Natural killer cell (primary cell): ENCODE data around the gene CTIF. TPM values are rescaled to one million over a fixed set of nuclear protein-coding genes. Genes with fewer than 3 reads are reported as not detected.

ENCODE experiments used
- ATAC-seq, 3 donors: fragments of 150-1000 bp in 2 of 3; fragments of 200-7000 bp in 1 of 3; cut with Tn5 transposase; 1 replicate in 1 of 3; 2 replicates in 2 of 3; pipeline ENCODE4 v1.10.0; 2021; ENCODE audit warnings: mild to moderate bottlenecking in 2 of 3, moderate library complexity in 2 of 3
- DNase-seq, 2 donors: peaks; one replicate each; pipeline versions ENCODE4 v3.0.0 to v3.0.0-alpha.2; 2013 to 2021; ENCODE audit warnings: mixed read lengths in 1 of 2
- H3K27ac ChIP-seq: one replicate; pipeline ENCODE4 v1.5.1; 2013; ENCODE audit warnings: mild to moderate bottlenecking, low read length
- H3K27me3 ChIP-seq: one replicate; pipeline ENCODE4 v1.6.1; 2013; ENCODE audit warnings: low read length; ENCODE audit not compliant: control insufficient read depth, insufficient read depth
- H3K36me3 ChIP-seq: one replicate; pipeline ENCODE4 v1.6.1; 2013; ENCODE audit warnings: low read length; ENCODE audit not compliant: control insufficient read depth, insufficient read depth
- H3K4me1 ChIP-seq: one replicate; pipeline ENCODE4 v1.6.1; 2013; ENCODE audit warnings: low read length; ENCODE audit not compliant: control insufficient read depth, insufficient read depth
- H3K4me3 ChIP-seq: one replicate; pipeline ENCODE4 v1.5.1; 2013; ENCODE audit warnings: low read length
- H3K9me3 ChIP-seq: one replicate; pipeline ENCODE4 v1.6.1; 2013; ENCODE audit warnings: low read length; ENCODE audit not compliant: control insufficient read depth, insufficient read depth
- H3K27ac Mint-ChIP-seq, 2 donors: one replicate each; pipeline ENCODE4 v1.8.0; 2022; ENCODE audit warnings: mild to moderate bottlenecking in 2 of 2, mixed read lengths in 2 of 2, moderate library complexity in 1 of 2
- H3K27me3 Mint-ChIP-seq, 2 donors: one replicate each; pipeline ENCODE4 v1.8.0; 2022; ENCODE audit warnings: low read depth in 2 of 2, mixed read lengths in 2 of 2
- H3K36me3 Mint-ChIP-seq: one replicate; pipeline ENCODE4 v1.8.0; 2022; ENCODE audit warnings: mixed read lengths
- H3K4me1 Mint-ChIP-seq, 2 donors: one replicate each; pipeline ENCODE4 v1.8.0; 2022; ENCODE audit warnings: mixed read lengths in 2 of 2
- H3K4me3 Mint-ChIP-seq: one replicate; pipeline ENCODE4 v1.8.0; 2022; ENCODE audit warnings: mild to moderate bottlenecking, moderate library complexity, mixed read lengths
- H3K9me3 Mint-ChIP-seq, 2 donors: one replicate each; pipeline ENCODE4 v1.8.0; 2022; ENCODE audit warnings: mixed read lengths in 2 of 2
- WGBS: methylation state at CpG from one replicate; pipeline ENCODE4 v1.1.7; 2013; ENCODE audit warnings: missing lambda C conversion rate; ENCODE audit not compliant: insufficient coverage; 5-methylcytosine and 5-hydroxymethylcytosine counted together
- intact Hi-C: fragments of 100-400 bp; cut with micrococcal nuclease; formaldehyde crosslinking; loops from one replicate; pipeline ENCODE4 v1.14.2; 2022
- total RNA-seq, 4 donors: library from RNA; stranded (reverse); fragments of 120-200 nt in 1 of 4; gene quantifications; one replicate each; pipeline versions ENCODE4 v1.2.3 to v1.2.4, GENCODE V29; 2013 to 2022
- TF ChIP-seq, protein P1 (sequence below): fragments of 200-600 bp; IDR thresholded peaks from one replicate; pipeline ENCODE4 v1.8.0; 2022; ENCODE audit warnings: antibody characterized with exemption

CTIF gene
- total RNA-seq, 3 donors from 2014 or later (not counting 1 experiment from before 2014, with no cell fraction given), result 6.9 to 10.2 (median 8.2) TPM

DNA sequence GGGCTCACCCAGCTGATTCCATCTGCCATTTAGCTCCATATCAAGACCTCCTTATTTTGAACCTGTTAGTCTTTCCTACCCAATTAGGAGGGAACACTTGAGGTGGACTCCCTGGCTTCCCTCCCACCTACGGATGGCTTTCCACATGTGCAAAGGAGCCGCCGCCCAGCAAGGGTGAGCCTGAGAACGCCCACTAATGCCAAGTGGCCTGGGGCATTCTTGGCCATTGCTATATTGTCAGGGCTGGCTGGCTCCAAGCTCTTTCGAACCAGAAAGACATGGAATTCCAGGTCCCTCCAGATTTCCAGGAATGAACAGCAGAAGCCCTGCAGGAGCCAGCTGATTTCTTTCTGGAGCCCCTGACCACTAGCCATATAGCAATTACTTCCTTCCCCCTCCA is 215.7 kb downstream of the CTIF start:
- WGBS, result 94% methylated on average over 5 of the region's 5 CpGs
- DNase-seq (no peak), ATAC-seq (no peak)
- H3K36me3 ChIP-seq, result no peaks in the 10 kb centered on the region
- H3K27ac ChIP-seq, result no peak overlapping the region
- Mint-ChIP-seq H3K27me3 (no peaks in the 10 kb centered on the region), H3K9me3 (no peaks in the 10 kb centered on the region), H3K36me3 (no peaks in the 10 kb centered on the region), H3K4me1 (peaks cover 0 to 7% of the 10 kb centered on the region in 2 donors), H3K4me3 (no peak overlapping the region), H3K27ac (no peak overlapping the region)
- no peak overlapping the region for H3K4me3 ChIP-seq
- no peaks in the 10 kb centered on the region for H3K4me1 ChIP-seq
- TF ChIP-seq, protein P1, sequence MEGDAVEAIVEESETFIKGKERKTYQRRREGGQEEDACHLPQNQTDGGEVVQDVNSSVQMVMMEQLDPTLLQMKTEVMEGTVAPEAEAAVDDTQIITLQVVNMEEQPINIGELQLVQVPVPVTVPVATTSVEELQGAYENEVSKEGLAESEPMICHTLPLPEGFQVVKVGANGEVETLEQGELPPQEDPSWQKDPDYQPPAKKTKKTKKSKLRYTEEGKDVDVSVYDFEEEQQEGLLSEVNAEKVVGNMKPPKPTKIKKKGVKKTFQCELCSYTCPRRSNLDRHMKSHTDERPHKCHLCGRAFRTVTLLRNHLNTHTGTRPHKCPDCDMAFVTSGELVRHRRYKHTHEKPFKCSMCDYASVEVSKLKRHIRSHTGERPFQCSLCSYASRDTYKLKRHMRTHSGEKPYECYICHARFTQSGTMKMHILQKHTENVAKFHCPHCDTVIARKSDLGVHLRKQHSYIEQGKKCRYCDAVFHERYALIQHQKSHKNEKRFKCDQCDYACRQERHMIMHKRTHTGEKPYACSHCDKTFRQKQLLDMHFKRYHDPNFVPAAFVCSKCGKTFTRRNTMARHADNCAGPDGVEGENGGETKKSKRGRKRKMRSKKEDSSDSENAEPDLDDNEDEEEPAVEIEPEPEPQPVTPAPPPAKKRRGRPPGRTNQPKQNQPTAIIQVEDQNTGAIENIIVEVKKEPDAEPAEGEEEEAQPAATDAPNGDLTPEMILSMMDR, result no peak
- H3K9me3 ChIP-seq, result no peaks in the 10 kb centered on the region
- H3K27me3 ChIP-seq, result no peaks in the 10 kb centered on the region
- intact Hi-C loops, result no loop called here

DNA sequence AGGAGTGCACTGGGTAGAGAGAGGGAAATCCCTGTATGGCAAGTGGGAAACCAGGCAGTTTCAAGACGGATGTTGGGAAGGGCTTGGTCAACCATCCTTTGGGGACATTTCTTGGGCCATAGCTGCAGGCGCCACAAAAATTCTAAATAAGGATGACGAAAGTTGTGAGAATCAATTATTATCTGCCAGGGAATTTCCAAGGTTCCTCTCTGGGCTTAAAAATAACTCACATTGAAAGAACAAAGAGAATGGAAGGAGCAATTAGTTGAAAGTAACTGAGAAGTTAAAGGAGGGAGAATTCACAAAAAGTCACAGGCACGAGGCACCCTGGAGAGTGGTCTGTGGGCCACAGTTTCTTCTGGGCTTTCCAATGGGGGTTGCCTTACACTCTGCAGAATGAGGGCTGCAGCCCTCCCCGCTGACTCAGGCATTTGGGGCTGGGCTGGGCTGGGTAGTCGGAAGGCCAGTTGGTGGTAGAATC is 216.2 kb downstream of the CTIF start:
- no peaks in the 10 kb centered on the region for H3K36me3 Mint-ChIP-seq
- TF ChIP-seq, protein P1, result no peak
- H3K36me3 ChIP-seq, result no peaks in the 10 kb centered on the region
- H3K27me3 Mint-ChIP-seq, result no peaks in the 10 kb centered on the region
- H3K4me1 ChIP-seq, result no peaks in the 10 kb centered on the region
- WGBS, result 80% methylated on average over 6 of the region's 6 CpGs
- no peak overlapping the region for H3K27ac Mint-ChIP-seq
- intact Hi-C loops, result no loop called here
- no peaks in the 10 kb centered on the region for H3K9me3 ChIP-seq
- H3K4me3 ChIP-seq, result no peak overlapping the region
- no peaks in the 10 kb centered on the region for H3K27me3 ChIP-seq
- no peaks in the 10 kb centered on the region for H3K9me3 Mint-ChIP-seq
- H3K4me1 Mint-ChIP-seq, result peaks cover 0 to 7% of the 10 kb centered on the region in 2 donors
- ATAC-seq (no peak), DNase-seq (no peak)
- H3K4me3 Mint-ChIP-seq, result no peak overlapping the region
- no peak overlapping the region for H3K27ac ChIP-seq

DNA sequence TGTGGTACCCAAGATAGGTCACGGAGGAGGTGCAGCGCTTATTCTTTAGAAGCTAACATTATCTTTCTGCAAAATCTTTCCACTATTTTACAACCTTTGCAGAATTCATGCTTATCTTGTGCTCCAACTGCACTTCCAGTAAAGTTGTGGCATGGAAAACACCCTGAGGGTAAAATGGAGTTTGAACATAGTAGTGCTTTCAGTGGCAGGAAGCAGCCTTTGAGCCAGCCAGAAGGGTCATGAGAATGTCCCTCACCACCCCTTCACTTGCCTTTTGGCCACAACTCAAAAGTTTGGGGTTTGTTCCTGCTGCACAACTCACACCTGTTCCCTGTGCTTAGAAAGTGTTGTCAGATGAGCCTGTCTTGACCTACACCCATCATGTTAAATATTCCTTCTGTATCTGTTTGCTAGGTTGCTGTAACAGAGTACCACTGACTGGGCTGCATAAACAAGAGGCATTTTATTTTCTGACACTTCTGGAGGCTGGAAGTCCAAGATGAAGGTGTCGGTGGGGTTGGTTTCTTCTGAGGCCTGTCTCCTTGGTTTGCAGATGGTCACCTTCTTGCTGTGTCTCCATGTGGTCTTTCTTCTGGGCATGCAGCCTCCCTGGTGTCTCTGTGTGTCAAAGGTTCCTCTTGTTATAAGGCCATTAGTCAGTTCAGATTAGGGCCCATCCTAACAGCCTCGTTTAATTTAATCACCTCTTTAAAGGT is 217.8 kb downstream of the CTIF start:
- H3K27ac ChIP-seq, result no peak overlapping the region
- no peak for ATAC-seq
- H3K4me3 ChIP-seq, result no peak overlapping the region
- Mint-ChIP-seq H3K27me3 (no peaks in the 10 kb centered on the region), H3K4me3 (no peak overlapping the region), H3K27ac (no peak overlapping the region), H3K36me3 (no peaks in the 10 kb centered on the region), H3K4me1 (no peaks in the 10 kb centered on the region), H3K9me3 (no peaks in the 10 kb centered on the region)
- no peaks in the 10 kb centered on the region for H3K27me3 ChIP-seq
- 96% methylated on average over 3 of the region's 4 CpGs for WGBS
- H3K36me3 ChIP-seq, result no peaks in the 10 kb centered on the region
- H3K9me3 ChIP-seq, result no peaks in the 10 kb centered on the region
- intact Hi-C loops, result no loop called here
- no peak for DNase-seq
- no peaks in the 10 kb centered on the region for H3K4me1 ChIP-seq
- TF ChIP-seq, protein P1, result no peak

DNA sequence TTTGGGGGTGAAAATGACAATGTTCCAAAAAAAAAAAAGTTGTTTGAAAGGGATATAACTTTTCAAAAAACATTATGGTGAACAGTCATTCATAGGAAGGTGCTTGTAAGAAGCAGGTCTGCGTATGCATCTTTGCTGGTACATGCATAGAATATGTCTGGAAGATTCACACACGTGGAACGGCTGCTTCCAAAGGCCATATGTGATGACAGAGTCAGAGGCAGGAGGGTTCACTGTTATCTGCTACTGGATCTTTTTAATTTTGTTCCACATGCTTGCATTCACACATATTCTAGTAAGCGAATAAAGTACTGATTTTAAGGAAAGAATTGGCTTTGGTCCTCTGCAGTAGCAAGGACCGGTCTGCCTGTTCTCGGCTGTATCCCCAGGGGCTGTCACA is 218.5 kb downstream of the CTIF start:
- ATAC-seq (no peak), DNase-seq (no peak)
- no peak overlapping the region for H3K4me3 ChIP-seq
- H3K36me3 Mint-ChIP-seq, result no peaks in the 10 kb centered on the region
- H3K4me1 Mint-ChIP-seq, result no peaks in the 10 kb centered on the region
- H3K27me3 ChIP-seq, result no peaks in the 10 kb centered on the region
- H3K4me1 ChIP-seq, result no peaks in the 10 kb centered on the region
- H3K4me3 Mint-ChIP-seq, result no peak overlapping the region
- no peaks in the 10 kb centered on the region for H3K9me3 ChIP-seq
- intact Hi-C loops, result no loop called here
- no peak overlapping the region for H3K27ac Mint-ChIP-seq
- H3K27ac ChIP-seq, result no peak overlapping the region
- TF ChIP-seq, protein P1, result no peak
- H3K27me3 Mint-ChIP-seq, result no peaks in the 10 kb centered on the region
- no peaks in the 10 kb centered on the region for H3K36me3 ChIP-seq
- no peaks in the 10 kb centered on the region for H3K9me3 Mint-ChIP-seq
- 96% methylated on average over 6 of the region's 6 CpGs for WGBS
